Skeletal muscle tissue (tissue), 4 donors: ENCODE results near the gene HBG2. TPM values are rescaled to one million over a fixed set of nuclear protein-coding genes. Genes with fewer than 3 reads are reported as not detected.
"Not testable (repeated sequence)": the region's sequence is repeated elsewhere in the genome, so short reads cannot be mapped to it uniquely, and the experiment has no call there.

ENCODE experiments used
- H3K27ac ChIP-seq: one replicate; pipeline ENCODE4 v1.7.0; 2013; ENCODE audit warnings: mild to moderate bottlenecking, low read depth, low read length, inconsistent platforms
- H3K27me3 ChIP-seq, 3 donors: one replicate each; pipeline ENCODE4 v1.7.0; 2013; ENCODE audit warnings: low read length in 3 of 3; ENCODE audit not compliant: control insufficient read depth in 3 of 3, insufficient read depth in 3 of 3
- H3K36me3 ChIP-seq, 3 donors: one replicate each; pipeline ENCODE4 v1.7.0; 2013; ENCODE audit warnings: low read length in 3 of 3; ENCODE audit not compliant: control insufficient read depth in 3 of 3, insufficient read depth in 3 of 3
- H3K4me1 ChIP-seq, 3 donors: one replicate each; pipeline ENCODE4 v1.7.0; 2013; ENCODE audit warnings: low read length in 3 of 3, mild to moderate bottlenecking in 3 of 3; ENCODE audit not compliant: control insufficient read depth in 3 of 3, insufficient read depth in 3 of 3
- H3K4me3 ChIP-seq, 3 donors: one replicate each; pipeline ENCODE4 v1.7.0; 2013; ENCODE audit warnings: low read length in 3 of 3
- H3K9ac ChIP-seq, 3 donors: one replicate each; pipeline ENCODE4 v1.7.0; 2013; ENCODE audit warnings: low read length in 3 of 3, mild to moderate bottlenecking in 3 of 3, moderate library complexity in 2 of 3, low read depth in 1 of 3
- H3K9me3 ChIP-seq, 3 donors: one replicate each; pipeline ENCODE4 v1.7.0; 2013; ENCODE audit warnings: low read length in 3 of 3; ENCODE audit not compliant: control insufficient read depth in 3 of 3
- total RNA-seq: library from RNA; depleted of rRNA; stranded (reverse); fragments of >200 nt; gene quantifications from one replicate; pipeline ENCODE4 v1.2.3, GENCODE V29; 2014
- donor health status: Osteomylitis.

Gene HBG2
- 17,934 TPM for total RNA-seq

DNA sequence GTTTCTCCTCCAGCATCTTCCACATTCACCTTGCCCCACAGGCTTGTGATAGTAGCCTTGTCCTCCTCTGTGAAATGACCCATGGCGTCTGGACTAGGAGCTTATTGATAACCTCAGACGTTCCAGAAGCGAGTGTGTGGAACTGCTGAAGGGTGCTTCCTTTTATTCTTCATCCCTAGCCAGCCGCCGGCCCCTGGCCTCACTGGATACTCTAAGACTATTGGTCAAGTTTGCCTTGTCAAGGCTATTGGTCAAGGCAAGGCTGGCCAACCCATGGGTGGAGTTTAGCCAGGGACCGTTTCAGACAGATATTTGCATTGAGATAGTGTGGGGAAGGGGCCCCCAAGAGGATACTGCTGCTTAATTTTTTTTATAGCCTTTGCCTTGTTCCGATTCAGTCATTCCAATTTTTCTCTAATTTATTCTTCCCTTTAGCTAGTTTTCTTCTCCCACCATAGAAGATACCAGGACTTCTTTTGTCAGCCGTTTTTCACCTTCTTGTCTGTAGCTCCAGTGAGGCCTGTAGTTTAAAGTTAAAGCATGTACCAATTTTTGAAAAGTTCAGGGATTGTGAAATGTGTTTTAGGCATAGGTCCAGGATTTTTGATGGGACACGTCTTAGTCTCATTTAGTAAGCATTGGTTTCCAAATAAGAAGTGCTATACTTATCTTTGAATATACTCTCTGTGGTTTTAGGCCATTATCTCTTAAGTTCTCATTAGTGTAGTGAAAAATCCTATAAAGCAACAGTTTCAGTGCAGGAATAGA is at the start of gene HBG2:
Gene HBG2, minus strand, starts transcription at position 136 of the 768 bp plus-strand sequence. Its CDS starts 53 bp downstream, at position 83.
- not testable (repeated sequence) for H3K4me3 ChIP-seq, H3K27ac ChIP-seq, H3K9me3 ChIP-seq, H3K9ac ChIP-seq, H3K27me3 ChIP-seq, H3K36me3 ChIP-seq, H3K4me1 ChIP-seq

GRCh38 chr11:5304046-5304445 is 49.5 kb upstream of the HBG2 start:
- no peak overlapping the region for H3K27ac ChIP-seq
- H3K9ac ChIP-seq: no peak overlapping the region
- H3K36me3 ChIP-seq: no peaks in the 10 kb centered on the region
- H3K4me1 ChIP-seq: no peaks in the 10 kb centered on the region
- no peak overlapping the region for H3K4me3 ChIP-seq
- no peaks in the 10 kb centered on the region for H3K9me3 ChIP-seq
- no peaks in the 10 kb centered on the region for H3K27me3 ChIP-seq

DNA sequence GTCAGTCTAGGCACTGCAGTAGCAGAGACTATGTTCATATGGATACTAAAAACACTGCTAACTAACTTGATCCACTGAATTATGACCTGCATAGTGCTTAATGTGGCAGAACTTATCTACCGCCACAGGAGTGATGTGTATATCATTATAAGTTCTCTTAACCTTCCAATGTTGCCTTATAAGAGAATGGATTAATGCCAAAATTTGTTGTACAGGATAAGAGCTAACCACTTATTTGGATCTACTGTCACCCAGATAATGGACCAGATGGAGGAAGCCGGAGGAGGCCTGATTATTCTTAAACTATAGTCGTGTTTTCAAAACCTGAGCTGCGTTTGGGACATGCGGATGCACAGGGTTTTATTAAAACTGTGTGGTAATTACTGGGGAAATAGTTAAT is 49.0 kb upstream of the HBG2 start:
- no peaks in the 10 kb centered on the region for H3K27me3 ChIP-seq
- H3K36me3 ChIP-seq: no peaks in the 10 kb centered on the region
- H3K9me3 ChIP-seq: no peaks in the 10 kb centered on the region
- no peak overlapping the region for H3K4me3 ChIP-seq
- no peak overlapping the region for H3K27ac ChIP-seq
- no peak overlapping the region for H3K9ac ChIP-seq
- H3K4me1 ChIP-seq: no peaks in the 10 kb centered on the region

DNA sequence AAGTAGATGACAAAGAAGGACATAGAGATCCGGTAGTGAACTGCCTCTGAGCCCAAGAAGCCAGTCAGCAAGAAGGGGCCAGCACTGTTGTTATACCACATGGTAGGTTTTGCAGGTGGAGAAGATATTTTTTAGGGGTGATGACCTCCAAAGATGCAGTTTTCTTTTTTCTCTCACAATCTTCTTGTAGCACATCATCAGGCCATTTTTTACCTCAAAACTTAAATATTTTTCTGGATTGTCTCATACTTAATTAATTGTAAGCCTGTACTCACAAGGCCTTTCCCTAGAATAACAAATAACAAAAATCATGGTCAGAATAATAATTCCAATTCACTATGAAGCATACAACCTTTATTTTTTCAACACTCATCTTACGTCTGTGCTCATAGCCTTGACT is 47.3 kb upstream of the HBG2 start, which contains the start of gene OR51B4:
Gene OR51B4, minus strand, starts transcription at position 101 of the 400 bp plus-strand sequence. Its CDS starts 0 bp downstream, at position 101.
- H3K4me3 ChIP-seq: no peak within 1 kb of the TSS
- no peak within 1 kb of the TSS for H3K9ac ChIP-seq
- no peaks in the 10 kb centered on the region for H3K9me3 ChIP-seq
- H3K36me3 ChIP-seq: no peaks in the 10 kb centered on the region
- H3K27me3 ChIP-seq: no peaks in the 10 kb centered on the region
- no peak within 1 kb of the TSS for H3K27ac ChIP-seq
- H3K4me1 ChIP-seq: no peaks in the 10 kb centered on the region

DNA sequence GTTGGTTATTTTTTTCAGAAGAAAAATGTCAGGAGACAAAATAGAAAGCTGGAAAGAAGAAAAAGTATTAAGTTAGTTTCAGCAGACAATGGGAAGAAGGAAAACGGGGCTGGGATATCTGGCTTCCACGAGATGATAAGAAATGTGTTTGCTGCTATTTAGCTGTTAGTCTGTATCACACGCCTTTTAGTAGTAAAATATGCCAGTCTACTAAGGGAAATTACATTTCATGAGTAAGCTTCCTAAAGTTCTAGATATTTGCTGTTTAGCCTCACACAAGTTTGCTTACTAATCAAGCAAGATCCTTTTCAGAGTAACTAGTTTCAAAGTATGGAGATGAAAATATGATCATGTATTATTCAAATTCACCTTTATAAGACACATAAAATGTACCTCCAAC is 45.7 kb upstream of the HBG2 start:
- Histone ChIP-seq H3K36me3 (no peaks in the 10 kb centered on the region), H3K27ac (no peak overlapping the region), H3K4me3 (no peak overlapping the region), H3K27me3 (no peaks in the 10 kb centered on the region), H3K4me1 (no peaks in the 10 kb centered on the region), H3K9ac (no peak overlapping the region), H3K9me3 (no peaks in the 10 kb centered on the region)

- no peaks in the 10 kb centered on the region for H3K36me3 ChIP-seq
- no peaks in the 10 kb centered on the region for H3K9me3 ChIP-seq
- no peak overlapping the region for H3K4me3 ChIP-seq
- H3K9ac ChIP-seq: no peak overlapping the region
- H3K27me3 ChIP-seq: no peaks in the 10 kb centered on the region
- H3K27ac ChIP-seq: no peak overlapping the region
- no peaks in the 10 kb centered on the region for H3K4me1 ChIP-seq
Observed at GRCh38 chr11:5298451-5298850, 43.9 kb upstream of the HBG2 start.

- Histone ChIP-seq H3K4me3 (no peak overlapping the region), H3K27ac (no peak overlapping the region), H3K9ac (no peak overlapping the region), H3K27me3 (no peaks in the 10 kb centered on the region), H3K4me1 (no peaks in the 10 kb centered on the region), H3K9me3 (no peaks in the 10 kb centered on the region), H3K36me3 (no peaks in the 10 kb centered on the region)
Observed at GRCh38 chr11:5297721-5298323, 43.2 kb upstream of the HBG2 start.

GRCh38 chr11:5294342-5294995 is 39.9 kb upstream of the HBG2 start:
- not testable (repeated sequence) for H3K4me3 ChIP-seq, H3K27me3 ChIP-seq, H3K27ac ChIP-seq, H3K9ac ChIP-seq, H3K4me1 ChIP-seq, H3K36me3 ChIP-seq, H3K9me3 ChIP-seq

DNA sequence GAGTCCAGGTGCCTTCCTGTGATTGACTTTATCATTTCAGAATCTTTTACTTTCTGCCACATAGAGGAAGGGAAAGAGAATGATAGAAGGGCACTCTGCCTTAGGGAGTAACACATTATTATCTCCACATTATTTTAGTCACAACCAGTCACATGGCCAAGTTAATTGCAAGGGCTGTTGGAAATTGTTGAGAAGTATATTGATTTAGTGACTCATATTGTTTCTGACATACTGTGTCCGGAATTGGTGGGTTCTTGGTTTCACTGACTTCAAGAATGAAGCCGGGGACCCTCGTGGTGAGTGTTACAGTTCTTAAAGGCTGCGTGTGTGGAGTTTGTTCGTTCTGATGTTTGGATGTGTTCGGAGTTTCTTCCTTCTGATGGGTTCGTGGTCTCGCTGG is 38.4 kb upstream of the HBG2 start:
- Histone ChIP-seq H3K36me3 (no peaks in the 10 kb centered on the region), H3K27ac (no peak overlapping the region), H3K9me3 (no peaks in the 10 kb centered on the region), H3K9ac (no peak overlapping the region), H3K4me1 (no peaks in the 10 kb centered on the region), H3K27me3 (no peaks in the 10 kb centered on the region), H3K4me3 (no peak overlapping the region)

DNA sequence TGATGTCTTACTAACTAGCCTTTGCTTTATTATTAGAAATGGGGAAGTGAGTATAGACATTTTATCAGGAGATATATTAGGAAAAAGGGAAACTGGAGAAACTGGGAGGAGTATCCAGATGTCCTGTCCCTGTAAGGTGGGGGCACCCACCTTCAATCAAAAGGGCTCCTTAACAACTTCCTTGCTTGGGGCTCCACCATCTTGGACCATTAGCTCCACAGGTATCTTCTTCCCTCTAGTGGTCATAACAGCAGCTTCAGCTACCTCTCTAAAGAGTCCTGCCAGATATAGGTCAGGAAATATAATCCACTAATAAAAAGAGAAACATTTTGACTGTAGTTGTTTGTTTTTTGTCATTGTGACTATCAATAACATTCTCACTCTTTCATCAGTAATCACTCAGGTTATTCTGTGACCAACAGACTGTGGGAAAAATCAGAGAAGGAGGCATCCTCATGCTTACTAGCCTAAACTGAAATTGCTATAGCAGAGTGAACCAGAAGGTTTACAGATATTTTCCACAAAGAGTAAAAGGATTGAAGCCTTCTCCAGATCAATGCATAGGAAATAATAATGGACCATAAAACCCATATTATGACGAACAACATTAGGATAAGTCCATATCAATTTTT is 36.7 kb upstream of the HBG2 start:
- Histone ChIP-seq H3K27ac (no peak overlapping the region), H3K36me3 (no peaks in the 10 kb centered on the region), H3K9ac (no peak overlapping the region), H3K27me3 (no peaks in the 10 kb centered on the region), H3K4me3 (no peak overlapping the region), H3K4me1 (no peaks in the 10 kb centered on the region), H3K9me3 (no peaks in the 10 kb centered on the region)
